HepG2 (cell line): ENCODE measurements around the gene ATF3.

Experiments used
- KLF6 ChIP-seq: IDR thresholded peaks from 2 replicates; pipeline ENCODE4 v1.8.0; 2016; ENCODE audit warnings: missing biosample characterization, missing genetic modification reagents
- POLR2A ChIP-seq, 2 experiments: IDR thresholded peaks; 2 replicates each; pipeline ENCODE4 v1.6.1; 2011; ENCODE audit warnings: low read depth in 2 of 2, low read length in 2 of 2, mild to moderate bottlenecking in 1 of 2, moderate library complexity in 1 of 2; ENCODE audit not compliant: insufficient read depth in 1 of 2
- SOX5 ChIP-seq: IDR thresholded peaks from 2 replicates; pipeline ENCODE4 v1.6.1; 2016; ENCODE audit warnings: borderline replicate concordance
- ZNF10 ChIP-seq: sonication (generic); formaldehyde crosslinking; IDR thresholded peaks from 2 replicates; pipeline ENCODE4 v1.4.0; 2020; ENCODE audit warnings: mild to moderate bottlenecking, low read depth, missing genetic modification reagents, borderline replicate concordance
- ZNF24 ChIP-seq: fragments of 450-650 bp; IDR thresholded peaks from 2 replicates; pipeline ENCODE4 v1.6.1; 2017; ENCODE audit warnings: antibody characterized with exemption, mild to moderate bottlenecking
- ZNF530 ChIP-seq: sonication (generic); formaldehyde crosslinking; IDR thresholded peaks from 2 replicates; pipeline ENCODE4 v1.5.0; 2020; ENCODE audit warnings: low read depth, mild to moderate bottlenecking, missing genetic modification reagents
- TF ChIP-seq, protein P1 (sequence below): sonication (generic); formaldehyde crosslinking; IDR thresholded peaks from 2 replicates; pipeline ENCODE4 v1.4.0; 2020; ENCODE audit warnings: missing genetic modification reagents, borderline replicate concordance

DNA sequence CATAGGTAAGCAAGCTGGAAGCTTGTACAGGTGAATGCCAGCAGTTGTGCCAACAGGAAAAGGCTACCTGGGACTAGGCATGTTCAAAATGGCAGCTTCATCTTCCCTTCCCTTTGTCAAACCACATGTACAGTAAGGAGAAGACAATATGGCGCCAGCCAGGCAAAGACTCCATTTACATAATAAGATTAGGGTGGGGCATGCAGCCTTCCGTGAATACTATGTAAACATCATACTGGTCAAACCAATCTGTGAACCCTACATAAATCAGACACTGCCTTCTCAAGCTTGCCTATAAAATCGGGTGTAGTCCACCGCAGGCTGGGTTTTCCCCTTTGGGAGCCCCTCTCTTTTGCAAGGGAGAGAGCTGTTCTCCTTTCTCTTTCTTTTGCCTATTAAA is 24.6 kb downstream of the ATF3 start:
- TF ChIP-seq ZNF24, result no peak
- TF ChIP-seq, protein P1, sequence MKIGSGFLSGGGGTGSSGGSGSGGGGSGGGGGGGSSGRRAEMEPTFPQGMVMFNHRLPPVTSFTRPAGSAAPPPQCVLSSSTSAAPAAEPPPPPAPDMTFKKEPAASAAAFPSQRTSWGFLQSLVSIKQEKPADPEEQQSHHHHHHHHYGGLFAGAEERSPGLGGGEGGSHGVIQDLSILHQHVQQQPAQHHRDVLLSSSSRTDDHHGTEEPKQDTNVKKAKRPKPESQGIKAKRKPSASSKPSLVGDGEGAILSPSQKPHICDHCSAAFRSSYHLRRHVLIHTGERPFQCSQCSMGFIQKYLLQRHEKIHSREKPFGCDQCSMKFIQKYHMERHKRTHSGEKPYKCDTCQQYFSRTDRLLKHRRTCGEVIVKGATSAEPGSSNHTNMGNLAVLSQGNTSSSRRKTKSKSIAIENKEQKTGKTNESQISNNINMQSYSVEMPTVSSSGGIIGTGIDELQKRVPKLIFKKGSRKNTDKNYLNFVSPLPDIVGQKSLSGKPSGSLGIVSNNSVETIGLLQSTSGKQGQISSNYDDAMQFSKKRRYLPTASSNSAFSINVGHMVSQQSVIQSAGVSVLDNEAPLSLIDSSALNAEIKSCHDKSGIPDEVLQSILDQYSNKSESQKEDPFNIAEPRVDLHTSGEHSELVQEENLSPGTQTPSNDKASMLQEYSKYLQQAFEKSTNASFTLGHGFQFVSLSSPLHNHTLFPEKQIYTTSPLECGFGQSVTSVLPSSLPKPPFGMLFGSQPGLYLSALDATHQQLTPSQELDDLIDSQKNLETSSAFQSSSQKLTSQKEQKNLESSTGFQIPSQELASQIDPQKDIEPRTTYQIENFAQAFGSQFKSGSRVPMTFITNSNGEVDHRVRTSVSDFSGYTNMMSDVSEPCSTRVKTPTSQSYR, result no peak
- TF ChIP-seq ZNF10, result no peak
- TF ChIP-seq ZNF530 (CRISPR knock-in tag), result no peak
- no peak for TF ChIP-seq POLR2A (IDR thresholded peaks at IDR 0.05; ENCODE audit: insufficient read depth in 1 of 2, low read depth in 2 of 2, low read length in 2 of 2)
- TF ChIP-seq SOX5 (CRISPR knock-in tag), result no peak
- no peak for TF ChIP-seq KLF6 (CRISPR knock-in tag)
